ENCODE measurements around the gene LAMC1. TPM values are rescaled to one million over a fixed set of nuclear protein-coding genes. Genes with fewer than 3 reads are reported as not detected.
A peak's percentile ranks its signal among the peaks of the same experiment; 100 is the strongest.

LAMC1 gene
- total RNA-seq, 4 donors from 2014 or later: 288 to 318 (median 304) TPM

GRCh38 chr1:182996816-182997215, 26.4 kb upstream of the LAMC1 start:
- Histone ChIP-seq H3K27me3 (no peaks in the 10 kb centered on the region), H3K36me3 (no peaks in the 10 kb centered on the region), H3K4me1 (no peaks in the 10 kb centered on the region), H3K9me3 (no peaks in the 10 kb centered on the region), H3K27ac (no peak overlapping the region), H3K4me3 (no peak overlapping the region)
- no peak for DNase-seq (ENCODE audit: low spot score in 2 of 2)
- WGBS, 2 donors: 81 to 83% methylated on average over 1 of the region's 1 CpG
- TF ChIP-seq CTCF (IDR thresholded peaks at IDR 0.05) (no peak), POLR2A (IDR thresholded peaks at IDR 0.05) (no peak), EP300 (IDR thresholded peaks at IDR 0.05) (no peak)

GRCh38 chr1:182998482-182998881, 24.7 kb upstream of the LAMC1 start:
- H3K4me1 ChIP-seq: peaks cover 0 to 14% (median 5%) of the 10 kb centered on the region in 4 donors
- no peaks in the 10 kb centered on the region for H3K36me3 ChIP-seq
- DNase-seq (ENCODE audit: low spot score in 2 of 2): no peak
- H3K27me3 ChIP-seq: no peaks in the 10 kb centered on the region
- no peak overlapping the region for H3K4me3 ChIP-seq
- no peaks in the 10 kb centered on the region for H3K9me3 ChIP-seq
- no peak overlapping the region for H3K27ac ChIP-seq
- TF ChIP-seq POLR2A (IDR thresholded peaks at IDR 0.05) (no peak), CTCF (IDR thresholded peaks at IDR 0.05) (no peak), EP300 (IDR thresholded peaks at IDR 0.05) (no peak)

GRCh38 chr1:183000167-183000962, 22.9 kb upstream of the LAMC1 start:
- WGBS, 2 donors: 75% methylated on average over 4 of the region's 4 CpGs
- H3K36me3 ChIP-seq: no peaks in the 10 kb centered on the region
- TF ChIP-seq CTCF (IDR thresholded peaks at IDR 0.05) (no peak), EP300 (IDR thresholded peaks at IDR 0.05) (no peak), POLR2A (IDR thresholded peaks at IDR 0.05) (no peak)
- H3K4me3 ChIP-seq: no peak overlapping the region
- H3K27ac ChIP-seq: no peak overlapping the region
- DNase-seq (ENCODE audit: low spot score in 2 of 2): no peak
- H3K9me3 ChIP-seq: no peaks in the 10 kb centered on the region
- peaks cover 0 to 17% (median 6%) of the 10 kb centered on the region in 4 donors for H3K4me1 ChIP-seq
- no peaks in the 10 kb centered on the region for H3K27me3 ChIP-seq

DNA sequence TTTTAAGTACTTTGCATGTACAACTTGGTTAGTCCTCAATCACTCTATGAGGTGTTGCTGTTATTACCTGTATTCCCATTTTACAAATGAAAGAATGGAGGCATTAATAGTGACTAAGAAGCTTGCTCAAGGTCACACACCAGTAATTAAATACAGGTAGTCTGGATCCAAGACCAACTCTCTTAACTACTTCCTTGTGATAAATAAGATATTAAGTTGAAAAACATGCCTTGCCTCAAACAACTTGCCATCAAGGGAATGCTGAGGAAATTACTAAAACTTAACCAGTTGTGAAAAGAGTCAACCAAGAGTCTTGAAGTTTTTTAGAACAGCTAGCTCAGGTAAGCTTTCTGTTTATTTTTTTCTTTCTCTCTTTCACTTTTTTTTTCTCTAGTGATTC, 21.0 kb upstream of the LAMC1 start:
- H3K27ac ChIP-seq: peak overlapping the region in 2 of 4 donors; percentile 29 to 66

More for the DNA sequence above, 21.0 kb upstream of the LAMC1 start:
- H3K4me3 ChIP-seq: no peak overlapping the region
- no peaks in the 10 kb centered on the region for H3K36me3 ChIP-seq
- no peak for TF ChIP-seq EP300 (IDR thresholded peaks at IDR 0.05)
- no peak for TF ChIP-seq POLR2A (IDR thresholded peaks at IDR 0.05)
- TF ChIP-seq CTCF (IDR thresholded peaks at IDR 0.05): no peak
- no peaks in the 10 kb centered on the region for H3K27me3 ChIP-seq
- H3K4me1 ChIP-seq: peaks cover 0 to 17% (median 6%) of the 10 kb centered on the region in 4 donors
- H3K9me3 ChIP-seq: no peaks in the 10 kb centered on the region
- DNase-seq (ENCODE audit: low spot score in 2 of 2): no peak

All from tibial nerve (tissue), 4 donors.